Measurements from ENCODE around the gene CPEB4.

- no peak for TF ChIP-seq POLR2A (IDR thresholded peaks at IDR 0.05)
- no peak for TF ChIP-seq CTCF (IDR thresholded peaks at IDR 0.05 in 4 of 5, conservative IDR thresholded peaks at IDR 0.05 in 1 of 5)
Observed at GRCh38 chr5:173935396-173935795, 47.2 kb downstream of the CPEB4 start.
